Body of pancreas (tissue), 4 donors: ENCODE measurements around the gene CELF5. TPM values are rescaled to one million over a fixed set of nuclear protein-coding genes. Genes with fewer than 3 reads are reported as not detected.
A peak's percentile ranks its signal among the peaks of the same experiment; 100 is the strongest.

Experiments
- ATAC-seq: fragments of 150-250 bp; one replicate; pipeline ENCODE4 v1.9.1; 2016
- DNase-seq, 4 donors: peaks; one replicate each; pipeline ENCODE4 v3.0.0-alpha.2; 2019
- H3K27ac ChIP-seq, 4 donors: fragments of 200-600 bp; sonication (generic); 1 replicate in 3 of 4; 2 replicates in 1 of 4; pipeline versions ENCODE4 v1.5.1 to v1.6.1; 2016 to 2019; ENCODE audit warnings: mild to moderate bottlenecking in 1 of 4, mixed read lengths in 1 of 4, moderate library complexity in 1 of 4
- H3K27me3 ChIP-seq, 2 donors: fragments of 200-600 bp; sonication (generic); one replicate each; pipeline ENCODE4 v1.6.0; 2016; ENCODE audit warnings: mild to moderate bottlenecking in 1 of 2
- H3K36me3 ChIP-seq, 2 donors: fragments of 200-600 bp; sonication (generic); replicated peaks in 1 of 2; 2 replicates each; pipeline ENCODE4 v1.5.1; 2016; ENCODE audit warnings: low read depth in 2 of 2; ENCODE audit not compliant: insufficient read depth in 1 of 2
- H3K4me1 ChIP-seq: fragments of 200-600 bp; sonication (generic); one replicate; pipeline ENCODE4 v1.6.0; 2016
- H3K4me3 ChIP-seq, 2 donors: fragments of 200-600 bp; sonication (generic); 1 replicate in 1 of 2; 2 replicates in 1 of 2; pipeline ENCODE4 v1.5.1; 2016 to 2019
- H3K9me3 ChIP-seq, 3 donors: fragments of 200-600 bp; sonication (generic); 1 replicate in 2 of 3; 2 replicates in 1 of 3; pipeline ENCODE4 v1.5.1; 2016
- POLR2A ChIP-seq, 3 donors: fragments of 450-650 bp; IDR thresholded peaks; one replicate each; pipeline ENCODE4 v1.6.1; 2016; ENCODE audit warnings: antibody characterized with exemption in 3 of 3, mild to moderate bottlenecking in 2 of 3
- WGBS, 2 donors: methylation state at CpG; one replicate each; pipeline ENCODE4 v1.1.5; 2017; 5-methylcytosine and 5-hydroxymethylcytosine counted together
- intact Hi-C: fragments of 100-400 bp; cut with DNase I; formaldehyde crosslinking; loops from one replicate; pipeline ENCODE4 v1.15.1; 2023
- total RNA-seq, 2 donors: library from RNA; depleted of rRNA; stranded (reverse); fragments of >200 nt; gene quantifications; one replicate each; pipeline ENCODE4 v1.1.0, GENCODE V29; 2016
- TF ChIP-seq, protein P1 (sequence below), 7 experiments: fragments of 450-650 bp in 4 of 7; fragments of 200-600 bp in 3 of 7; sonication (generic) in 3 of 7; IDR thresholded peaks; one replicate each; pipeline ENCODE4 v1.5.1; 2016 to 2019; ENCODE audit warnings: antibody characterized with exemption in 7 of 7

The CELF5 gene
- total RNA-seq, 2 donors from 2014 or later = 0.33 TPM; not detected in 1

DNA sequence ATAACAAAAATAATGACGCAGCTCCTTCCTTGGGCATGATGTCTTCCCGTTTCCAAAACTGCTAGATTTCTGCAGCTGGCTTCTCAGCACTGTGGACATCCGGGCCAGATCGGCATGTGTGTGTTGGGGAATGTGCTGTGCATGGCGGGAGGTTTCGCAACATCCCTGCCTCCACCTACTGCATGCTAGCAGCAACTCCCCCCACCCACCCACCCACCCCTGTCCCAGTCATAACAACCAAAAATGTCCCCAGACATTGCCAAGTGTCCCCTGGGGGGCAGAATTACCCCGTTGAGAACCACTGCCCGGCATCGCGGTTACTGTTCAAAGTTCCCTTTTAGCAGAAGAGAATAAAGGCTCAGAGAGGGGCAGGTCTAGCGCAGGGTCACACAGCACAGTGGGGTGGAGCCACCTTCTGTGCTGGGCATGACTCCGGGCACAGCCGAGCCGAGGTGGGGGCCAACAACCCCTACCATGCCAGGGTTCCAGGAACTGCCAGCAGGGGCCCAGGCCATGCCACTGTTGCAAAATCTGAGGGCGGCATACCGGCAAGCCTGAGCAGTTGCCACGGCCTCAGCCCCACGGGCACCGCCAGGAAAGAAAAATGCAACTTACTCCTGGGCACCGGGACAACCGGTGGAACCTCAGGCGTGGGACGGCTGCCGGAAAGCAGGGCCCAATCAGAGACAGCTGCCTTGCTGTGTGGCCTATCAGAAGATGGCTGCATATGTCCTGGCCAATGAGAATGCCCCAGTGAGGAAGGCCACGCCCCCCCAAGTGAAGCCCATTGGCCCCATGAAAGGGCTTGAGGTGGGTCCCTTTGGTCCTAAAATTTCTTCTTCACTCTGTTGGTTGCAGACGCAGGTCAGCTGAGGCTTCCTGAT, 119.4 kb downstream of the CELF5 start:
- peaks cover 67% of the 10 kb centered on the region for H3K4me1 ChIP-seq
- no peaks in the 10 kb centered on the region for H3K36me3 ChIP-seq
- DNase-seq = peak; percentile 90 to 95 (median 94)
- peak in 2 of 3 donors; percentile 63 for TF ChIP-seq POLR2A (IDR thresholded peaks at IDR 0.05)
- TF ChIP-seq, protein P1, sequence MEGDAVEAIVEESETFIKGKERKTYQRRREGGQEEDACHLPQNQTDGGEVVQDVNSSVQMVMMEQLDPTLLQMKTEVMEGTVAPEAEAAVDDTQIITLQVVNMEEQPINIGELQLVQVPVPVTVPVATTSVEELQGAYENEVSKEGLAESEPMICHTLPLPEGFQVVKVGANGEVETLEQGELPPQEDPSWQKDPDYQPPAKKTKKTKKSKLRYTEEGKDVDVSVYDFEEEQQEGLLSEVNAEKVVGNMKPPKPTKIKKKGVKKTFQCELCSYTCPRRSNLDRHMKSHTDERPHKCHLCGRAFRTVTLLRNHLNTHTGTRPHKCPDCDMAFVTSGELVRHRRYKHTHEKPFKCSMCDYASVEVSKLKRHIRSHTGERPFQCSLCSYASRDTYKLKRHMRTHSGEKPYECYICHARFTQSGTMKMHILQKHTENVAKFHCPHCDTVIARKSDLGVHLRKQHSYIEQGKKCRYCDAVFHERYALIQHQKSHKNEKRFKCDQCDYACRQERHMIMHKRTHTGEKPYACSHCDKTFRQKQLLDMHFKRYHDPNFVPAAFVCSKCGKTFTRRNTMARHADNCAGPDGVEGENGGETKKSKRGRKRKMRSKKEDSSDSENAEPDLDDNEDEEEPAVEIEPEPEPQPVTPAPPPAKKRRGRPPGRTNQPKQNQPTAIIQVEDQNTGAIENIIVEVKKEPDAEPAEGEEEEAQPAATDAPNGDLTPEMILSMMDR (IDR thresholded peaks at IDR 0.05) = peak in 4 of 7 experiments; percentile 10 to 35 (median 31)
- ATAC-seq = peak; percentile 77
- H3K27ac ChIP-seq = peak overlapping the region; percentile 90 to 99 (median 96)
- WGBS, 2 donors = 5 to 10% methylated on average over 8 to 26 of the region's 26 CpGs
- H3K27me3 ChIP-seq = no peaks in the 10 kb centered on the region
- no peaks in the 10 kb centered on the region for H3K9me3 ChIP-seq
- H3K4me3 ChIP-seq = no peak overlapping the region
- intact Hi-C loops = no loop called here

DNA sequence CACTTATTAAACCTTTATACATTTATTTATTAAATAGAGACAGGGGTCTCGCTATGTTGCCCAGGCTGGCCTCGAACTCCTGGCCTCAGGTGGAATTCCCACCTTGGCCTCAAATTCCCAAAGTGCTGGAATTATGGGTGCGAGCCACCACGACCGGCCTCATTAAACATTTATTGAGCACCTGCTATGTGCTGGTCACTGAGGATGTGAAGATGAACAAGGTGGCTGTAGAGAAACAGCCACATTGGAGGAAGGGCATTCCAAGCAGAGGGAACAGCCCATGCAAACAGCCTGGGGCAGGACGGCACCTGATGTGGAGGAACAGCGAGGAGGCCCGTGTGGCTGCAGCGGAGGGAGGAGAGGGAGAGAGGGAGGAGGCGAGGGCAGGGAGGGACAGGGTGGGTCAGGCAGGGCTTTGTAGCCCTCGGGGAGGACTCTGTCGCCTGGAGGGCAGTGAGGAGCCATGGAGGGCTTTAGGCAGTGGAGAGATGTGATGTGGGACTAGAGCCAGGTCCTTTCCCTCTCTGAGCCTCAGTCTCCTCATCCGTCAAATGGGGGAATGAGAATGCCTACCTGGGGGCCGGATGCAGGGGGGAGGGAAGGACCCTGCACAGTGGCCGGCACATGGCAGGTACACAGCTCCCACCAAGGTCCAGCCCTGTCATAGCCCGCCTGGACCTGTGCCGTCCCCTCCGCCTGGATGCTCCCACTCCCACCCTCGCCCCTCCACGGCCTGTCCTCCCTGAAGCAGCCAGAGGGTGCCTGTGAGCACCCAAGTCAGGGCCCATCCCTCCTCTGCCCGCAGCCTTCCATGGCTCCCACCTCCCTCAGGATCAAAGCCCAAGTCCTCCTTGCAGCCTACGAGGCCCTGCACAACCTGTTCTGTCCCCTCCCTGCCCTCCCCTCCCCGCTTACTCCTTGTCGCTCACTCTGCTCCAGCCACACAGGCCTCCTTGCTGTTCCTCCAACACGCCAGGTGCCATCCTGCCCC, 120.4 kb downstream of the CELF5 start:
- Histone ChIP-seq H3K4me3 (no peak overlapping the region), H3K9me3 (no peaks in the 10 kb centered on the region), H3K36me3 (no peaks in the 10 kb centered on the region), H3K27me3 (no peaks in the 10 kb centered on the region), H3K27ac (peak overlapping the region; percentile 90 to 99 (median 96)), H3K4me1 (peaks cover 74% of the 10 kb centered on the region)
- ATAC-seq (no peak), DNase-seq (peak in 1 of 4 donors; percentile 34)
- 88 to 89% methylated on average over 17 to 25 of the region's 25 CpGs for WGBS, 2 donors
- TF ChIP-seq, protein P1 (IDR thresholded peaks at IDR 0.05) = no peak
- TF ChIP-seq POLR2A (IDR thresholded peaks at IDR 0.05) = no peak
- intact Hi-C loops = no loop called here

- Histone ChIP-seq H3K27me3 (no peaks in the 10 kb centered on the region), H3K36me3 (no peaks in the 10 kb centered on the region), H3K4me3 (no peak overlapping the region), H3K9me3 (no peaks in the 10 kb centered on the region), H3K4me1 (peaks cover 85% of the 10 kb centered on the region), H3K27ac (peak overlapping the region; percentile 90 to 99 (median 98))
- DNase-seq = peak in 1 of 4 donors; percentile 24
- ATAC-seq = no peak
- intact Hi-C loops = no loop called here
- TF ChIP-seq POLR2A (IDR thresholded peaks at IDR 0.05) = no peak
- TF ChIP-seq, protein P1 (IDR thresholded peaks at IDR 0.05) = no peak
- 63 to 66% methylated on average over 11 to 15 of the region's 15 CpGs for WGBS, 2 donors
Measured at GRCh38 chr19:3345850-3346460, 121.5 kb downstream of the CELF5 start.

Other genes starting within 250 kb of the CELF5 start
- gene TLE6, start 247.1 kb upstream of the CELF5 start, total RNA-seq = under 1 TPM in 1 of 2 donors, not detected in 1; 0.33 TPM
- 10 to 100 TPM; 34.5 to 45.2 TPM for gene TLE2, start 195.4 kb upstream of the CELF5 start, total RNA-seq
- 100 to 1,000 TPM; 166 to 254 TPM for gene TLE5, start 162.2 kb upstream of the CELF5 start, total RNA-seq
- 10 to 100 TPM; 27.2 to 37.2 TPM for gene GNA11, start 130.3 kb upstream of the CELF5 start, total RNA-seq
- 1 to 10 TPM; 1.6 to 2.6 TPM for gene GNA15, start 88.6 kb upstream of the CELF5 start, total RNA-seq
- 1 to 10 TPM; 1.8 to 3.3 TPM for gene S1PR4, start 45.9 kb upstream of the CELF5 start, total RNA-seq
- 10 to 100 TPM; 30.6 to 56.0 TPM for gene NCLN, start 38.7 kb upstream of the CELF5 start, total RNA-seq
- 100 to 1,000 TPM; 178 to 186 TPM for gene NFIC, start 141.9 kb downstream of the CELF5 start, total RNA-seq